ENCODE results near the gene AGXT. TPM values are rescaled to one million over a fixed set of nuclear protein-coding genes. Genes with fewer than 3 reads are reported as not detected.
A peak's percentile ranks its signal among the peaks of the same experiment; 100 is the strongest.

Gene AGXT
- total RNA-seq, 3 donors from 2014 or later = 0.22 to 4.1 (median 1.0) TPM

DNA sequence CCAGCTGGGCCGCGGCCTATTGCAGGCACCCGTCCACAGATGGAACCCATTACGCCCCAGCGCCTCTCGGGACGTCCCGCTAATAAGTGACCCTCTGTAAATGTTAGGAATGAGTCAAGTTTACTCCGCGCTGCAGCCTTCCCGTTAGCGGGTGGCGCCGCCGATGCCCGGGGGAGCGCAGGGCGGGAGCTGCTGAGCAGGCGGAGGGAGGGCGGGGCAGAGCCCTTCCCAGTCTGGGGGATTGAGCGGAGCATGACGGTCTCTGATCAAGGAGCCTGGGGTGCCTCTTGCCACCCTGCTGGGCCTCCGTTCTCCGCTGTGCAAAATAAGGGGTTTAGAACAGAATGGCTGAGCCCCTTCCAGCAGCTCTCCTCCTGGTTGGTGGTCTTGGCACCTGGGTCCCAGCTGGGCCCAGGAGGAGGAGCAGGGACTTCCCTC, 48.0 kb downstream of the AGXT start:
- peak; percentile 50 for ATAC-seq
- Histone ChIP-seq H3K36me3 (ENCODE audit: low read depth) (no peaks in the 10 kb centered on the region), H3K4me1 (ENCODE audit: low read depth) (peaks cover 6% of the 10 kb centered on the region), H3K4me3 (no peak overlapping the region), H3K9me3 (no peaks in the 10 kb centered on the region)
- intact Hi-C loops (cut with DNase I, micrococcal nuclease) = no loop called here
- DNase-seq = peak; percentile 38 to 77 (median 56)
- TF ChIP-seq, protein P1, sequence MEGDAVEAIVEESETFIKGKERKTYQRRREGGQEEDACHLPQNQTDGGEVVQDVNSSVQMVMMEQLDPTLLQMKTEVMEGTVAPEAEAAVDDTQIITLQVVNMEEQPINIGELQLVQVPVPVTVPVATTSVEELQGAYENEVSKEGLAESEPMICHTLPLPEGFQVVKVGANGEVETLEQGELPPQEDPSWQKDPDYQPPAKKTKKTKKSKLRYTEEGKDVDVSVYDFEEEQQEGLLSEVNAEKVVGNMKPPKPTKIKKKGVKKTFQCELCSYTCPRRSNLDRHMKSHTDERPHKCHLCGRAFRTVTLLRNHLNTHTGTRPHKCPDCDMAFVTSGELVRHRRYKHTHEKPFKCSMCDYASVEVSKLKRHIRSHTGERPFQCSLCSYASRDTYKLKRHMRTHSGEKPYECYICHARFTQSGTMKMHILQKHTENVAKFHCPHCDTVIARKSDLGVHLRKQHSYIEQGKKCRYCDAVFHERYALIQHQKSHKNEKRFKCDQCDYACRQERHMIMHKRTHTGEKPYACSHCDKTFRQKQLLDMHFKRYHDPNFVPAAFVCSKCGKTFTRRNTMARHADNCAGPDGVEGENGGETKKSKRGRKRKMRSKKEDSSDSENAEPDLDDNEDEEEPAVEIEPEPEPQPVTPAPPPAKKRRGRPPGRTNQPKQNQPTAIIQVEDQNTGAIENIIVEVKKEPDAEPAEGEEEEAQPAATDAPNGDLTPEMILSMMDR (IDR thresholded peaks at IDR 0.05) = no peak

DNA sequence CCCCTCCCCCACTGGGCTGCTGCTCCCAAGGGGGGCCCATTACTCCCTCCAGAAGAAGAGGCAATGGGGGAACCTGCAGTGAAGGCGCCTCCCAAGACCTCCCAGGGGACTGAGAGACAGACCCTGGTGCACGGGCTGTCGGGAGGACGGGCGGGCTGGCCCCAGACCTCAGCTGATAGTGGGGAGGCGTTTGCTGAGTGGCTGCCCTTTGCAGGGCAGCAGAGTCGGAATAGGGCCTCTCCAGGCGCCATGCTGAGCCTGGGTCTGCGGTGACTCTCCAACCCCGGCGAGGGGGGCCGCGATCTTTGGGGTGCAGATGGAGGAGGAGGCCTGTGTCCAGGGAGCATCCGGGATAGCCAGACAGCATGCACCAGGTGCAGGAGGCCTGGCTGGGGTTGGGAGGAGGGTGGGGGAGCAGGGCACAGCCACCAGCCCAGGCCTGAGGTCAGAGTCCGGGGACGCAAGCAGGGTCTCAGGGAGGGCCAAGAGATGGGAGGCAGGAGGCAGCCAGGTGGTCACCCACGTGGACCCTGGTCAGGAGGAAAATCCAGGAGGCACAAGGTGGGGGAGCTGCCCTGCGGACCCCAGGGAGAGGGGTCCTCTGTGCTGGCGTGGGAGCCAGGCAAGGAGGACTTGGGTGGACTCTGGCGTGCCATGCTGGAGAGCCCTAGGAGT, 48.5 kb downstream of the AGXT start:
- H3K4me3 ChIP-seq = no peak overlapping the region

DNA sequence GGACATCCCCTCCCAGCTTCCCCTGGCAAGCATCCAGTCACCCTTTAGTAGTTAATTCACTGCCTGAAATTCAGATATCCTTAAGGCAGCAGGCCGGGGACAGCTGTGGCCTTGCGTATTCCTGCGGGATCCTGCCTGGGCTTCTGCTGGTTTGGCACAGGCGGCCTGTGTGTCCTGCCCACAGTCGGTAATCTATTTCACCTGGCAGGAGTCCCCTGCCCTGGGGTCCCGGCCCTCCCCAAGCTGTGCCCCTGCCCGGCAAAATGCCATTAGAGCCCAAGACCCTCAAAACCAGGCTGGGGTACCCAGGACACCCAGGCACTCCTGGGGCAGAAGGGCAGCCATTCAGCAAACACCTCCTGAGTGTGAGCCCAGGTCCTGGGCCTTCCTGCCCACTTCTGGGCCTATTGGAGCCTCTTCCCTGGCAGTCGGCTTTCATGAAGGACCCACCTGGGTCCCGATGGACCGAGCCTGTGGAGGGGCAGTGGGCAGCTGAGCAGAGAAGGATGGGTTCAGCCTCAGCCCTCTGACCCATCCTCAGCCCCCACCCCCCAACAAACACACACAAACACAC, 49.1 kb downstream of the AGXT start:
- ATAC-seq (no peak), DNase-seq (peak; percentile 10 to 41 (median 23))
- Histone ChIP-seq H3K36me3 (ENCODE audit: low read depth) (no peaks in the 10 kb centered on the region), H3K4me3 (no peak overlapping the region), H3K4me1 (ENCODE audit: low read depth) (peaks cover 6% of the 10 kb centered on the region), H3K9me3 (no peaks in the 10 kb centered on the region)
- TF ChIP-seq, protein P1 (IDR thresholded peaks at IDR 0.05) = no peak
- intact Hi-C loops (cut with DNase I, micrococcal nuclease) = no loop called here

More for the DNA sequence above, 48.5 kb downstream of the AGXT start:
- H3K9me3 ChIP-seq = no peaks in the 10 kb centered on the region
- H3K4me1 ChIP-seq (ENCODE audit: low read depth) = peaks cover 6% of the 10 kb centered on the region
- intact Hi-C loops (cut with DNase I, micrococcal nuclease) = no loop called here
- ATAC-seq = no peak
- H3K36me3 ChIP-seq (ENCODE audit: low read depth) = no peaks in the 10 kb centered on the region
- DNase-seq = peak; percentile 2 to 47 (median 27)
- TF ChIP-seq, protein P1 (IDR thresholded peaks at IDR 0.05) = no peak

DNA sequence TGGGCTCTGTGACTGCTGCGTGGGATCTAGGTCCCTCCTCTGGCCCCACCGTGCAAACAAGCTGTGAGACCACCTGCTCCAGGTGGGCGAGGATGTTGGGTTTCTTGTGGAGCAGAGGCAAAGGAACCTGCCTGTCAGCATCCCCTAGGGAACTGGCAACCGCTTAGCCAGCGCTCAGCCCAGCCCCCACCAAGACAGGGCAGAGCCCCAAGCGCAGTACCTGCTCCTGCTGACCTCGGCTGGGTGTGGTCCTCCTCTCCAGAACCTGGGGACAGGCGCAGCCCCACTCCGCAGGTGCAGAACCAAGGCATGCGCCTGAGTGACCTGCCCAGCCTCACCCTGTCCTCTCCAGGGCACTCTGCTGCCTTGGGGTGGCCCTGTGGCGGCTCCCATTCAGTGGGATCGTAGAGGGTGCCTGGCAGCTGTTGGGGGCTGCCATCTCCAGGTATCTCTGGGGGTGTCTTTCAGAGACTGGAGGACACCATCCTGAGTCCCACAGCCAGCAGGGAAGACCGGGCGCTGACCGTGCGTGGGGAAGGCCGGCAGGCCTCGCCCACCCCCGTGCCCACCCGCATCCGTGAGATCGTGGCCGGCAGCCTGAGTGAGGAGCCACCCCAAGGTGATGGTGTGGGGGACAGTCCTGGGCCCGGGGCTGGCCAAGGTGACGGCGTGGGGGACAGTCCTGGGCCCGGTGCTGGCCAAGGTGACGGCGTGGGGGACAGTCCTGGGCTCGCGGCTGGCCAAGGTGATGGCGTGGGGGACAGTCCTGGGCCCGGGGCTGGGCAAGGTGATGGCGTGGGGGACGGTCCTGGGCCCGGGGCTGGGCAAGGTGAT, 49.9 kb downstream of the AGXT start:
- intact Hi-C loops (cut with DNase I, micrococcal nuclease) = no loop called here
- peak; percentile 2 to 44 (median 21) for DNase-seq
- TF ChIP-seq, protein P1 (IDR thresholded peaks at IDR 0.05) = no peak
- no peak overlapping the region for H3K4me3 ChIP-seq
- H3K36me3 ChIP-seq (ENCODE audit: low read depth) = no peaks in the 10 kb centered on the region
- ATAC-seq = no peak
- H3K9me3 ChIP-seq = no peaks in the 10 kb centered on the region
- peaks cover 6% of the 10 kb centered on the region for H3K4me1 ChIP-seq (ENCODE audit: low read depth)

DNA sequence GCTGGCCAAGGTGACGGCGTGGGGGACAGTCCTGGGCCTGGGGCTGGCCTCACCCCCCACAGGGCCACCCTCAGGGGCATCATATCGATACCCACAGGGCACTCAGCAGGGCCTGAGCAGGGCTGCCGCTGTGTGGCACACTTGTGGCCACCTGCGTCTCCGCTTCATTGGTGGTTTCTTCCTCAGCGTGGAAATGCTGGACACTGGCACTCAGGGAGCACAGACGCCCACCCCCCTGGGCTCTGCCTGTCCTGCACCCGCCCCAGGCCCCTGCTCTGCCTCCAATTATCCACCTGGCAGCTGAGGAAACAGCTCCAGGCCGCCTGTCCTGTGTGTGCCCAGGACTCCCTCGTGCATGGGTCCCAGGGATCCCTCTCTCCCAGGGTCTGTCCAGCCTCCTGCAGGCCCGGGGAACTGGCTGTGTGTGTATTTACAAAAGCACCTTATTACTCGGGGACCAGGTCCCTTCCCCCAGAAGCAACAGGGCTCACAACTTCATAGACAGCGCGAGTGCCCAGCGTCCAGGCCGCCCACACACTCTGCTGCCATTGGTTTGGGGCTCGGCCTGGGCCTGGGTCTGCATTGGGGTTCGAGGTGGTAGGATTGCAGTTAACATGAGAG, 50.6 kb downstream of the AGXT start:
- H3K4me1 ChIP-seq (ENCODE audit: low read depth) = peaks cover 5% of the 10 kb centered on the region
- H3K36me3 ChIP-seq (ENCODE audit: low read depth) = no peaks in the 10 kb centered on the region
- H3K9me3 ChIP-seq = no peaks in the 10 kb centered on the region
- TF ChIP-seq, protein P1 (IDR thresholded peaks at IDR 0.05) = no peak
- DNase-seq (peak in 2 of 3 donors; percentile 1 to 34), ATAC-seq (no peak)
- no peak overlapping the region for H3K4me3 ChIP-seq
- intact Hi-C loops (cut with DNase I, micrococcal nuclease) = no loop called here
